Activated CD4-positive, alpha-beta memory T cell treated with anti-CD3 and anti-CD28 coated beads for 36 hours (primary cell): ENCODE measurements around the gene PRM1. TPM values are rescaled to one million over a fixed set of nuclear protein-coding genes. Genes with fewer than 3 reads are reported as not detected.

Source experiments
- CTCF ChIA-PET: fragments of 350-600 bp; sonication (Branson Sonifier 250); formaldehyde crosslinking; loops from one replicate; lab custom pipeline; 2021; ENCODE audit warnings: antibody characterized with exemption, inconsistent platforms; lab: Charles Lee
- POLR2A ChIA-PET: fragments of 350-600 bp; sonication (Branson Sonifier 250); formaldehyde crosslinking; loops from one replicate; lab custom pipeline; 2021; ENCODE audit warnings: antibody characterized with exemption; lab: Charles Lee
- DNase-seq: peaks from one replicate; pipeline ENCODE4 v3.0.0-alpha.2; 2020
- H3K27ac Mint-ChIP-seq: one replicate; pipeline ENCODE4 v1.8.0; 2021; ENCODE audit warnings: mixed read lengths
- H3K27me3 Mint-ChIP-seq: one replicate; pipeline ENCODE4 v1.8.0; 2021; ENCODE audit warnings: mixed read lengths
- H3K36me3 Mint-ChIP-seq: one replicate; pipeline ENCODE4 v1.8.0; 2021; ENCODE audit warnings: mixed read lengths
- H3K4me1 Mint-ChIP-seq: one replicate; pipeline ENCODE4 v1.8.0; 2021; ENCODE audit warnings: low read depth, mixed read lengths
- H3K4me3 Mint-ChIP-seq: one replicate; pipeline ENCODE4 v1.8.0; 2021; ENCODE audit warnings: mild to moderate bottlenecking, mixed read lengths
- H3K9me3 Mint-ChIP-seq: one replicate; pipeline ENCODE4 v1.8.0; 2021; ENCODE audit warnings: mixed read lengths
- intact Hi-C: fragments of 100-400 bp; cut with micrococcal nuclease; formaldehyde crosslinking; loops from one replicate; pipeline ENCODE4 v1.15.1; 2023
- total RNA-seq, 2 experiments: library from RNA; stranded (reverse); gene quantifications; one replicate each; pipeline ENCODE4 v1.2.3, GENCODE V29; 2021

PRM1 gene
- total RNA-seq, 2 experiments from 2014 or later, result not detected

GRCh38 chr16:11310997-11311561 is 29.9 kb upstream of the PRM1 start:
- Mint-ChIP-seq H3K9me3 (no peaks in the 10 kb centered on the region), H3K27ac (peak overlapping the region; percentile 76), H3K36me3 (no peaks in the 10 kb centered on the region), H3K4me1 (peaks cover 48% of the 10 kb centered on the region), H3K27me3 (no peaks in the 10 kb centered on the region), H3K4me3 (no peak overlapping the region)
- ChIA-PET CTCF (interaction anchor here (0.9 to 1.4 kb wide), 4 partner anchors 44 to 61 kb away, joined by 3 to 5 read pairs (median 3); no protein-coding TSS in a partner anchor), POLR2A (interaction anchor here (0.6 to 2.4 kb wide), 5 partner anchors 15 to 78 kb away, joined by 3 to 12 read pairs (median 3); partner anchors contain the start of gene SOCS1)
- DNase-seq, result peak; percentile 58
- intact Hi-C loops, result loop anchor here (1.0 kb wide), 3 partner anchors 17 to 48 kb away; no protein-coding TSS in a partner anchor

- Mint-ChIP-seq H3K36me3 (no peaks in the 10 kb centered on the region), H3K27me3 (no peaks in the 10 kb centered on the region), H3K9me3 (no peaks in the 10 kb centered on the region), H3K4me1 (peaks cover 48% of the 10 kb centered on the region), H3K27ac (peak overlapping the region; percentile 76), H3K4me3 (no peak overlapping the region)
- no peak for DNase-seq
- CTCF ChIA-PET, result interaction anchor here (0.9 to 1.3 kb wide), 2 partner anchors 52 to 61 kb away, joined by 3 read pairs; no protein-coding TSS in a partner anchor
- intact Hi-C loops, result no loop called here
- POLR2A ChIA-PET, result interaction anchor here (1.2 to 2.0 kb wide), 2 partner anchors 16 to 47 kb away, joined by 3 to 7 read pairs; no protein-coding TSS in a partner anchor
These were observed 29.5 kb upstream of the PRM1 start for GRCh38 chr16:11310634-11310977.

DNA sequence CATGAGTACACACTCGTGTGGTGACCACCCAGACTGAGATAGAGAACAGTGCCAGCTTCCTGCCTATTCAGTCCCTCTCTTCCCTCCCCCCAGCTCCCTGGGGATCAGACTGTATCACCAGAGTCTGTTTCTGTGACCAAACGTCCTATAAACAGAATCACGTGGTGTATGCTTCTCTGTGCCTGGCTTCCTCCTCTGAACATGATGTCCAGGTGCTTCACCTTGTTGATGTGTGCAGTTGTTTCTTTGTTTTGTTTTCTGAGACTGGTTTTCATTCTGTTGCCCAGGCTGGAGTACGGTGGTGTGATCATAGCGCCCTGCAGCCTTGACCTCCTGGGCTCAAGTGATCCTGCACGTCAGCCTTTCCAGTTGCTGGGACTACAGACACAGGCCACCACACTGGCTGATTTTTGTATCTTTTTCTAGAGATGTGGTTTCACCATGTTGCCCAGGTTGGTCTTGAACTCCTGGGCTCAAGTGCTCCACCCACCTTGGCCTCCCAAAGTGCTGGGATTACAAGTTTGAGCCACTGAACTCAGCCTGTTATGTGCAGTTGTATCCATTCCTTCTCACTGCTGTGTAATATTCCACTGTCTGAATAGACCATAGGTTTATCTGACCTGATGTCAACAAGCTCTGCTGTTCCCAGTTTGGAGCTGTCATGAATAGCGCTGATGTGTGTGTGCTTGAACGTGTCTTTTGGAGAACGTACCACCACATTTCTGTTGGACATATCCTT is 28.9 kb upstream of the PRM1 start:
- H3K4me1 Mint-ChIP-seq, result peaks cover 48% of the 10 kb centered on the region
- H3K4me3 Mint-ChIP-seq, result no peak overlapping the region
- intact Hi-C loops, result no loop called here

GRCh38 chr16:11308493-11309283 is 27.6 kb upstream of the PRM1 start:
- Mint-ChIP-seq H3K27me3 (no peaks in the 10 kb centered on the region), H3K9me3 (no peaks in the 10 kb centered on the region), H3K4me3 (no peak overlapping the region), H3K36me3 (no peaks in the 10 kb centered on the region), H3K4me1 (peaks cover 45% of the 10 kb centered on the region), H3K27ac (no peak overlapping the region)
- intact Hi-C loops, result no loop called here
- ChIA-PET POLR2A (no interaction called here), CTCF (interaction anchor here (1.0 kb wide), 1 partner anchor 48 kb away, joined by 3 read pairs; no protein-coding TSS in a partner anchor)
- no peak for DNase-seq

More for the DNA sequence above, 28.9 kb upstream of the PRM1 start:
- DNase-seq, result no peak
- POLR2A ChIA-PET, result interaction anchor here (1.2 to 2.0 kb wide), 2 partner anchors 16 to 47 kb away, joined by 3 to 7 read pairs; no protein-coding TSS in a partner anchor
- H3K36me3 Mint-ChIP-seq, result no peaks in the 10 kb centered on the region
- H3K27me3 Mint-ChIP-seq, result no peaks in the 10 kb centered on the region
- no peaks in the 10 kb centered on the region for H3K9me3 Mint-ChIP-seq
- CTCF ChIA-PET, result interaction anchor here (0.9 to 1.0 kb wide), 2 partner anchors 46 to 62 kb away, joined by 3 read pairs; no protein-coding TSS in a partner anchor
- H3K27ac Mint-ChIP-seq, result no peak overlapping the region

DNA sequence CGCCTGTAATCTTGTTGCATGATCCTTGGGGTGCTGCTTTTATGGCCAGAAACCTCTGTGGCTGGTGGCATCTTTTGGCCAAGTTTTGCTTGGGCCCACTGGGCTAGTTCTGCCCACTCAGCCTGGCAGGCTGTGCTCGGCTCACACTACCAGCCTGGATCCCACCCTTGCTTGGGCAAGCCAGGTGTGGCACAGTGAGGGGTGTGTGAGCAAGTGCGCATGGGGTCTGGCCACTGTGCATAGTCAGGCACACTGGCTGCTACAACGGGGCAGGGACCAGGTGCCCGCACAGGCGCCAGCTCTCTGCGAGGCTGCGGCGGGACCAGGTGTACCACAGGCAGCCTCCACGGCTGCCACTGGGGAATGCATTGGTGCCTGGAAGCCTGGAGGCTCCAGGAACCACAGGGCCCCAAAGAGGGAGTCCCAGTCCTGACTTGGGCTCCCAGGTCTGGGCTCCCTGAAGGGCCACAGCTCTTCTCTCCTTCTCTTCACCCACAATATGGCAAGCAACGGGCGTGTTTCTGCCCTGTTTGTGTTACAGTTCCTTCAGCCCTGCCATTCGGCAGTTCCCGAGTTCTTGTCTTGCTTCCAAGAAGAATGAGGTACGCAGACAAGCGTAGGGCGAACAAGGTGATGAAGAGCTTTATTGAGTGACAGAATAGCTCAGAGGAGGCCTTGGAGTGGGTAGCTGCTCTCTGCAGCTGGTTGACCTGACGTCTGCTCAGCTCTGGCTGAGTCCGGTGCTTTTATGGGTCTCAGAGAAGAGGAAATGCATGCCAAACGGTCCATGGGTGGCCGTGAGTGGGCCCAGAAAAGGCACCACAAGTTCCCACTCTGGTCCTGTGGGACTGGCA is 26.7 kb upstream of the PRM1 start:
- no peak overlapping the region for H3K27ac Mint-ChIP-seq
- intact Hi-C loops, result no loop called here
- ChIA-PET CTCF (no interaction called here), POLR2A (interaction anchor here (0.8 kb wide), 1 partner anchor 47 kb away, joined by 3 read pairs; no protein-coding TSS in a partner anchor)
- DNase-seq, result no peak
- H3K4me1 Mint-ChIP-seq, result peaks cover 37% of the 10 kb centered on the region
- H3K36me3 Mint-ChIP-seq, result no peaks in the 10 kb centered on the region
- no peak overlapping the region for H3K4me3 Mint-ChIP-seq
- H3K9me3 Mint-ChIP-seq, result no peaks in the 10 kb centered on the region
- no peaks in the 10 kb centered on the region for H3K27me3 Mint-ChIP-seq

- Mint-ChIP-seq H3K27ac (no peak overlapping the region), H3K9me3 (no peaks in the 10 kb centered on the region), H3K4me1 (peaks cover 30% of the 10 kb centered on the region), H3K36me3 (no peaks in the 10 kb centered on the region), H3K27me3 (no peaks in the 10 kb centered on the region), H3K4me3 (no peak overlapping the region)
- peak; percentile 58 for DNase-seq
- ChIA-PET CTCF (no interaction called here), POLR2A (interaction anchor here (0.8 kb wide), 1 partner anchor 48 kb away, joined by 3 read pairs; no protein-coding TSS in a partner anchor)
- intact Hi-C loops, result no loop called here
These were observed 26.0 kb upstream of the PRM1 start for GRCh38 chr16:11306997-11307638.

DNA sequence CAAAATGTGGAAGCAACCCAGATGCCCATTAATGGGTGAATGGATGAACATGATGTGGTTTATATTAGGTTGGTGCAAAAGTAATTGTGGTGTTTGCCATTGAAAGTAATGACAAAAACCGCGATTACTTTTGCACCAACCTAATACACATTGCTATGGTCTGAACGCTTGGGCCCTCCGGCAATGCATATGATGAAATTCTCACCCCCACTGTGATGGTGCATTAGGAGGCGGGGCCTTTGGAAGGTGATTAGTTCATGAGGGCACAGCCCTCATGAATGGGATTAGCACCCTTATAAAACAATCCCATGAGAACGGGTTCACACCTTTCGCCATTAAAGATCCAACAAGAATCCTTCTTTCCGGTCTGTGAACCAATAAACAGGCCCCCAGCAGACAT is 25.3 kb upstream of the PRM1 start:
- Mint-ChIP-seq H3K4me3 (no peak overlapping the region), H3K36me3 (no peaks in the 10 kb centered on the region), H3K27me3 (no peaks in the 10 kb centered on the region), H3K9me3 (no peaks in the 10 kb centered on the region), H3K27ac (no peak overlapping the region), H3K4me1 (peaks cover 24% of the 10 kb centered on the region)
- CTCF ChIA-PET, result no interaction called here
- POLR2A ChIA-PET, result no interaction called here
- intact Hi-C loops, result no loop called here
- no peak for DNase-seq

GRCh38 chr16:11303405-11304138 is 22.4 kb upstream of the PRM1 start:
- no peaks in the 10 kb centered on the region for H3K9me3 Mint-ChIP-seq
- no peaks in the 10 kb centered on the region for H3K27me3 Mint-ChIP-seq
- CTCF ChIA-PET, result no interaction called here
- no peaks in the 10 kb centered on the region for H3K36me3 Mint-ChIP-seq
- POLR2A ChIA-PET, result no interaction called here
- peaks cover 6% of the 10 kb centered on the region for H3K4me1 Mint-ChIP-seq
- no peak for DNase-seq
- no peak overlapping the region for H3K4me3 Mint-ChIP-seq
- H3K27ac Mint-ChIP-seq, result no peak overlapping the region
- intact Hi-C loops, result no loop called here

DNA sequence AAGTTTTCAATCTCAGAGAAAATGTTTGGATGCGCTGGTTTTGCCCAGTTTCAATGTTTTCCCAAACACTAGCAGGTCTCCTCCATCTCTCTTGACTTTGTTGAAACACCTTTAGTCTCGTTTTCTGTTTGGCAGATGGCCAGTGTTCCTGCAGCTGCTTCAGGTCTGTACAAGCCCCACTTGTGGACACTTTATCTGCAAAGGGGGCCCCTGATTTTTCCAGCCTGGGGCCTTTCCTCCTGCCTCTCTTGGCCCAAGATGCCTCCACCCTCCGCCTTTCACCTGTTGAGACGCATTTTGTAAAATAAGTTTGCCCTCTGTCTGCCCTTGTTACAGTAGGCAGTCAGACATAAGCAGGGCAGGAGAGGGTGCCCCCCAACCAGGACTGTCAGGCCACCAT is 21.8 kb upstream of the PRM1 start:
- Mint-ChIP-seq H3K4me1 (peaks cover 6% of the 10 kb centered on the region), H3K9me3 (no peaks in the 10 kb centered on the region), H3K27me3 (no peaks in the 10 kb centered on the region), H3K27ac (no peak overlapping the region), H3K4me3 (no peak overlapping the region), H3K36me3 (no peaks in the 10 kb centered on the region)
- CTCF ChIA-PET, result no interaction called here
- intact Hi-C loops, result no loop called here
- no peak for DNase-seq
- POLR2A ChIA-PET, result no interaction called here

- intact Hi-C loops, result no loop called here
- POLR2A ChIA-PET, result interaction anchor here (0.9 kb wide), 1 partner anchor 39 kb away, joined by 3 read pairs; no protein-coding TSS in a partner anchor
These were observed 20.7 kb upstream of the PRM1 start for GRCh38 chr16:11301645-11302501.

More at GRCh38 chr16:11301645-11302501, 20.7 kb upstream of the PRM1 start:
- no peak overlapping the region for H3K27ac Mint-ChIP-seq
- peaks cover 11% of the 10 kb centered on the region for H3K4me1 Mint-ChIP-seq
- H3K9me3 Mint-ChIP-seq, result no peaks in the 10 kb centered on the region
- no peaks in the 10 kb centered on the region for H3K27me3 Mint-ChIP-seq
- H3K36me3 Mint-ChIP-seq, result no peaks in the 10 kb centered on the region
- no peak for DNase-seq
- no peak overlapping the region for H3K4me3 Mint-ChIP-seq
- CTCF ChIA-PET, result no interaction called here
